Fibroblast of upper back skin (primary cell): ENCODE results near the gene CBLIF.
A peak's percentile ranks its signal among the peaks of the same experiment; 100 is the strongest.
"Not testable (repeated sequence)": the region's sequence is repeated elsewhere in the genome, so short reads cannot be mapped to it uniquely, and the experiment has no call there.

Experiments used
- DNase-seq: peaks from one replicate; pipeline ENCODE4 v3.0.0-alpha.2; 2013

Gene CBLIF

DNA sequence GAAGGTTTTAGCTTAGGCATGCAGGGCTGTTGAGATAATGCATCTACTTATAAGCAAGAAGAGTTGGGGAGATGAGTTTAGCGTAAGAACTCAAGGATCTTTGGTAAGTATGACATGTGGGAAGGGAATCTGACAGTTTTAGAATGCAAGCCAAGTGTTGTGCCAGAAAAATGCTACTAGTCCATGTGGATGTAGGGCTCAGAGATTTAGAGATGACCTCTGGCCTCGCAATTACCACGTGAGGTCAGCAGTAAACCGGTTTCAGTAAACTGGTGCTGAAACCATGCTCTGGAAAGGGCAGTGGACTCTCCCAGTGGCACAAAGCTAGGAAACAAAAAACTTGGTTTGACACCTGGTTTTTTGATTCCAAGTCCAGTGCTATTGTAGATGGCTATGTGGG lies 53.7 kb downstream of the CBLIF start:
- no peak for DNase-seq

DNA sequence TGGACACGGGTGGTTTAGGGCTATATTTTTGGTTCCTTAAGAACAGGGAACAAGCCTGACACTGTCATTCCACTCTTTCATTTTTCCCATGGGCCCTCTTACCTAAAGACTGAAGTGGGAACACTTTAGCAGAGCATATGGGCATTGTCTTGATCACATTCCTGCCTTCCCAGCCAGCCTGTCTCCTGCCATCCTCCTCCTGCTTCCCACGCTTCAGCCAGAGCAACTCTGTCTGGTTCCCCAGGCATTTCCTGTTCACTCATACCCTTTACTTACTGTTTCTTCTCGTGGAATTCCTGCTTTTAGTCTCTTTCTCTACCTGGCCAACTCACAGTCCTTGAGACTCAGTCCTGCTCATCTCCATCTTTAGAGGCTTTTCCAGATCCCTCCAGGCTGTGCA lies 57.5 kb downstream of the CBLIF start:
- DNase-seq, result peak; percentile 31

DNA sequence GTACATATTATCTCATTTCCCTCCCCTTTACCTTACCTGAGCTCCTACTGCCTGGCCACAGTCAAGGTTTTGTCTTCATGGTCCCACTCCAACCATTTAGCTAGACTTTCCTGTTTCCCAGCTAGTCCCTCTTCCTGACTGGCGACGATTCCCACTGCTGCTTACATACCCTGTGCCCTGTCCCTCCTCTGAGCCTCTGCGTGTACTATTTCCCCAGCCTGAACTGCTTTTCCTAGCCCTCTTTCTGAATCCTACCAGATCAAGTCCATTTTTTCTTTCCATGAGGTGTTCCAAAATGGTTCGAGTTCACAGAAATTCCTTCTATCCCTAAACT lies 58.1 kb downstream of the CBLIF start:
- DNase-seq, result no peak

DNA sequence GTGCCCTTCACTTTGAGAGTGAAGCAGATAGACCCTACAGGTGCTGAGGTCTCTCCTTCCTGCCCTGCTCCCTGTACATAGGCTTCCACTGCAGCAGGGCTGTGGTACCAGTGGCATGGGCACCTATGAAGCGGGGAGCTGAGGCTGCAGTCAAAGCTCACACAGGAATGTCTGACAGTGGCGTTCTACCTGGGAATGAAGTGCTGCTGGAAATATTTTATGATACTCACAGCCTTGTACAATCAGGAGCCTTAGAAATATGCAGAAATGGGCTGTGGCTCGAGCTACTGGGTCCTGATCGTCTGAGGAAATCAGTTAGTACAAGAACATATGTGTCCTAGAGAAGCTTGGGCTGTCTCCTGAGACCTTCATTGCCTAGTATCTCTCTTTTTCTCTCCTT lies 59.5 kb downstream of the CBLIF start:
- DNase-seq, result no peak

DNA sequence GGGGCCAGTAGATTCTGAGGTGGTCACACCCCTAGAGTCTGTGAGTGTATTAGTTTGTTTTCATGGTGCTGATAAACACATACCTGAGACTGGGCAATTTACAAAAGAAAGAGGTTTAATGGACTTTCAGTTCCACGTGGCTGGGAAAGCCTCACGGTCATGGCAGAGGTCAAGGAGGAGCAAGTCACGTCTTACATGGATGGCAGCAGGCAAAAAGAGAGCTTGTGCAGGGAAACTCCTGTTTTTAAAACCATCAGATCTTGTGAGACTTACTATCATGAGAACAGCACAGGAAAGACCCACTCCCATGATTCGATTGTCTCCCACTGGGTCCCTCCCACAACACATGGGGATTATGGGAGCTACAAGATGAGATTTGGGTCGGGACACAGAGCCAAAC lies 60.9 kb downstream of the CBLIF start:
- DNase-seq, result not testable (repeated sequence)

DNA sequence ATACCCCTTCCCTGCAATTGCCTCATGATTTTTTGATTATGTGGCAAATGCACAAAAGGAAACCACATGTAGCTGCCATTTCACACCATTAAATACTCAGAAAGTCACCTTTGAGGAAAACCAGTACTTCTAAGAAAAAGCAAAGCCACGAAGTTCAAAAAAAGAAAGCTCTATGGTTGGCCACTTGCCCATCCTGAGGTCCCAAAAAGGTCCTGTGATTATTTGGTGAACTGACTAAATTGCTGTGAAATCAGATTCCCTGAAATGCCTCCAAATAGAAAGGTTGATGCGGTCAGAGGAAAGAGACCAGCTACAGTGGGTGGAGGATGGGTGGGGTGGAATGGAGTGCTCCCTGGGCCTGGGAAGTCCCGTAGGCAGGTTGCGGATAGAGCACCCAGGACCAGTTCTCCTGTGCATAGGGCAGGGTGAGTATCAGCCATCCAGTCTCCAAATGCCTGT lies 61.6 kb downstream of the CBLIF start:
- DNase-seq, result no peak

DNA sequence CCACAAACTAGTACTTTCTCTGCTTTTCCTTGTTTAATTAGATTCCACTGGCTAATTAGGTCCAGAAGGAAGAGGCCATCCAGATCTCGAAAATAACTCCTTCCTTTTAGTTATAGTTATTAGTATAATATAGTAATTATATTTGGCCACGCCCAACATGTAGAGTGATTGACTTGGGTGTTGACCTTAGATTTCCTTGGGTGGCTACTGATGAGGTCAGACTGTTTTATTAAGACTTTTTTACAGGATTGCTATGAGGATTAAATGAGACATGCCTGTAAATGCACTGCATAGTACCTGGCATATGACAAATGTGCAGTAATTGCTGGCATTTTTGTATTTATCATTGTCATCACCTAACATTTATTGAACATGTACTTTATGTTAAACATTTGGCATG lies 63.2 kb downstream of the CBLIF start:
- DNase-seq, result no peak

DNA sequence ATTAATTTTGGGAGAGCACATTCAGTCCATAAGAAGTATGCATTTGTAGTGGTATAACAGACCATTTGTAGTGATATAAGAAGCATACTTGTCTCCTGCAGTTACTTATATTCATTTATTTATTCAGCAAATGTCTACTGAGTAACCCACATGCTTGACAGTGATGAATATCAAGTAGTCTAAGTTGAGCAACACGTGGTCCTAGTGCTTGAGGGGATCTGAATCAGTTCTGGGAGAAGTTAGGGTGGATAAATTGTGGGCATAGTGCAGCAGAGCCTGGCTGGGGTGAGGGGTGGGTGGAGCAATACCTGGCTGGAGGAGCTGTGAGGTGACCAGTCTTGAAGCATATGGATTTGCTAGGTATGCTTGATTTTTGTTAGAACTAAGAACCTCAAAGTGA lies 65.8 kb downstream of the CBLIF start:
- DNase-seq, result no peak
